ENCODE measurements around the gene RTKN2.
A peak's percentile ranks its signal among the peaks of the same experiment; 100 is the strongest.
"Not testable (repeated sequence)": the region's sequence is repeated elsewhere in the genome, so short reads cannot be mapped to it uniquely, and the experiment has no call there.

RTKN2 gene

DNA sequence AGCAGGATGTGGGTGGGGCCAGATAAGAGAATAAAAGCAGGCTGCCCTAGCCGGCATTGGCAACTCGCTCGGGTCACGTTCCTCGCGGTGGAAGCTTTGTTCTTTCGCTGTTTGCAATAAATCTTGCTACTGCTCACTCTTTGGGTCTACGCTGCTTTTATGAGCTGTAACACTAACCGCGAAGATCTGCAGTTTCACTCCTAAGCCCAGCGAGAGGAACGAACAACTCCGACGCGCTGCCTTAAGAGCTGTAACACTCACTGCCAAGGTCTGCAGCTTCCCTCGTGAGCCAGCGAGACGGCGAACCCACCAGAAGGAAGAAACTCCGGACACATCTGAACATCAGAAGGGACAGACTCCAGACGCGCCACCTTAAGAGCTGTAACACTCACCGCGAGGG is 12.7 kb upstream of the RTKN2 start:
- not testable (repeated sequence) for H3K27ac ChIP-seq (ENCODE audit: low read depth, low read length); H3K36me3 ChIP-seq (ENCODE audit: control insufficient read depth, insufficient read depth, low read length); H3K4me3 ChIP-seq (ENCODE audit: low read depth, low read length); H3K27me3 ChIP-seq (ENCODE audit: control insufficient read depth, insufficient read depth, low read length); H3K9ac ChIP-seq (ENCODE audit: low read length); H3K9me3 ChIP-seq (ENCODE audit: control insufficient read depth, insufficient read depth, low read depth, low read length); H3K4me1 ChIP-seq (ENCODE audit: control insufficient read depth, insufficient read depth, low read length)

- not testable (repeated sequence) for H3K27me3 ChIP-seq (ENCODE audit: control insufficient read depth, insufficient read depth, low read length); H3K4me3 ChIP-seq (ENCODE audit: low read depth, low read length); H3K36me3 ChIP-seq (ENCODE audit: control insufficient read depth, insufficient read depth, low read length); H3K9me3 ChIP-seq (ENCODE audit: control insufficient read depth, insufficient read depth, low read depth, low read length); H3K9ac ChIP-seq (ENCODE audit: low read length); H3K4me1 ChIP-seq (ENCODE audit: control insufficient read depth, insufficient read depth, low read length); H3K27ac ChIP-seq (ENCODE audit: low read depth, low read length)
These were observed 11.7 kb upstream of the RTKN2 start for GRCh38 chr10:62280392-62280791.

GRCh38 chr10:62278441-62278910 is 9.8 kb upstream of the RTKN2 start:
- Histone ChIP-seq H3K4me1 (ENCODE audit: control insufficient read depth, insufficient read depth, low read length) (no peaks in the 10 kb centered on the region), H3K9me3 (ENCODE audit: control insufficient read depth, insufficient read depth, low read depth, low read length) (no peaks in the 10 kb centered on the region), H3K27ac (ENCODE audit: low read depth, low read length) (no peak overlapping the region), H3K9ac (ENCODE audit: low read length) (no peak overlapping the region), H3K4me3 (ENCODE audit: low read depth, low read length) (no peak overlapping the region), H3K27me3 (ENCODE audit: control insufficient read depth, insufficient read depth, low read length) (no peaks in the 10 kb centered on the region), H3K36me3 (ENCODE audit: control insufficient read depth, insufficient read depth, low read length) (no peaks in the 10 kb centered on the region)

- no peak overlapping the region for H3K4me3 ChIP-seq (ENCODE audit: low read depth, low read length)
- no peak overlapping the region for H3K9ac ChIP-seq (ENCODE audit: low read length)
- H3K36me3 ChIP-seq (ENCODE audit: control insufficient read depth, insufficient read depth, low read length): no peaks in the 10 kb centered on the region
- no peak overlapping the region for H3K27ac ChIP-seq (ENCODE audit: low read depth, low read length)
- no peaks in the 10 kb centered on the region for H3K4me1 ChIP-seq (ENCODE audit: control insufficient read depth, insufficient read depth, low read length)
- no peaks in the 10 kb centered on the region for H3K27me3 ChIP-seq (ENCODE audit: control insufficient read depth, insufficient read depth, low read length)
- no peaks in the 10 kb centered on the region for H3K9me3 ChIP-seq (ENCODE audit: control insufficient read depth, insufficient read depth, low read depth, low read length)
These were observed 9.3 kb upstream of the RTKN2 start for GRCh38 chr10:62277971-62278370.

DNA sequence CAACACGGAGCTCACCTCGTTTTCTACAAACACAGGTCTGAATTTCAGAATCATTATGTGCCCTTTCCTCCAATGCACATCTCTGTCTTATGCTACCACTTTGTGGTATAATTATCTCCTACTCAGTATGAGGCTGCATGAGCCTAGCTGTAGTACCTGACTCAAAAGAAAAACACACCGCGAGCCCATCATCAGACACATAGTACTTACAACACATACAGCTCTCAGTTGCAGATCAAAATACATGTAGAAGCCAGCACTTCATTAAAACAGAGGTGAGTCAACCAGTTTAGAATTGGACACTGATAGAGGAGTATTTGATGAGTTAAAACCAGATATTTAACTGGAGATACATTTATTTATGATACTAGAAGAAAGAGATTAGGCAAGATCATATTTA is 1.4 kb upstream of the RTKN2 start:
- no peak overlapping the region for H3K27ac ChIP-seq (ENCODE audit: low read depth, low read length)
- no peak overlapping the region for H3K4me3 ChIP-seq (ENCODE audit: low read depth, low read length)
- peaks cover 17% of the 10 kb centered on the region for H3K4me1 ChIP-seq (ENCODE audit: control insufficient read depth, insufficient read depth, low read length)
- H3K36me3 ChIP-seq (ENCODE audit: control insufficient read depth, insufficient read depth, low read length): no peaks in the 10 kb centered on the region
- peaks cover 15% of the 10 kb centered on the region for H3K27me3 ChIP-seq (ENCODE audit: control insufficient read depth, insufficient read depth, low read length)
- no peaks in the 10 kb centered on the region for H3K9me3 ChIP-seq (ENCODE audit: control insufficient read depth, insufficient read depth, low read depth, low read length)
- H3K9ac ChIP-seq (ENCODE audit: low read length): no peak overlapping the region

DNA sequence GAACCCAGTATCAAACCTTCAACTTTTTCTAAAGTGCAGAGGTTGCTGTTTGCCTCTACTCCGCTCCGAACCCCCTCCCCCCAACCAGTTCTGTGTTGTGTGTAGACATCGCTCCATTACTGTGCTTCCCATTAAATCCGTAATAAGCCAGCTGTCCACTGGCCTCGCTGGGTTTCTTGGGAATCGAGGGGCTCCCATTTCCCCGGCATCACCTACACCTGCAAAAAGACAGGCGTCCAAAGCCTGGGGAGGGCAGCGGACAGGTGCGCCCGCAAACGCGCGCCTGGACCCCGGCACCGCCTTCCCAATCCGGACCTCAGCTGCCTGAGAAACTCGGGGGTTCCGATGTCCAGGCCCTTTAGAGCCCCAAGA is 631 bp downstream of the RTKN2 start:
- peak overlapping the region; percentile 74 for H3K27ac ChIP-seq (ENCODE audit: low read depth, low read length)
- peak overlapping the region; percentile 86 for H3K4me3 ChIP-seq (ENCODE audit: low read depth, low read length)
- H3K36me3 ChIP-seq (ENCODE audit: control insufficient read depth, insufficient read depth, low read length): no peaks in the 10 kb centered on the region
- H3K9me3 ChIP-seq (ENCODE audit: control insufficient read depth, insufficient read depth, low read depth, low read length): no peaks in the 10 kb centered on the region
- H3K9ac ChIP-seq (ENCODE audit: low read length): peak overlapping the region; percentile 89
- H3K27me3 ChIP-seq (ENCODE audit: control insufficient read depth, insufficient read depth, low read length): peaks cover 15% of the 10 kb centered on the region
- peaks cover 20% of the 10 kb centered on the region for H3K4me1 ChIP-seq (ENCODE audit: control insufficient read depth, insufficient read depth, low read length)

GRCh38 chr10:62266611-62267010 is 2.0 kb downstream of the RTKN2 start:
- Histone ChIP-seq H3K27ac (ENCODE audit: low read depth, low read length) (no peak overlapping the region), H3K36me3 (ENCODE audit: control insufficient read depth, insufficient read depth, low read length) (peaks cover 11% of the 10 kb centered on the region), H3K4me3 (ENCODE audit: low read depth, low read length) (peak overlapping the region; percentile 86; the same call in 1 of the 2 replicates), H3K9ac (ENCODE audit: low read length) (no peak overlapping the region), H3K27me3 (ENCODE audit: control insufficient read depth, insufficient read depth, low read length) (peaks cover 15% of the 10 kb centered on the region), H3K9me3 (ENCODE audit: control insufficient read depth, insufficient read depth, low read depth, low read length) (no peaks in the 10 kb centered on the region), H3K4me1 (ENCODE audit: control insufficient read depth, insufficient read depth, low read length) (peaks cover 20% of the 10 kb centered on the region)

GRCh38 chr10:62266147-62266546 is 2.5 kb downstream of the RTKN2 start:
- Histone ChIP-seq H3K27ac (ENCODE audit: low read depth, low read length) (no peak overlapping the region), H3K4me3 (ENCODE audit: low read depth, low read length) (0 out of 2 replicates have a peak overlapping the region, but pooled peaks have one; percentile 8), H3K4me1 (ENCODE audit: control insufficient read depth, insufficient read depth, low read length) (peaks cover 20% of the 10 kb centered on the region), H3K36me3 (ENCODE audit: control insufficient read depth, insufficient read depth, low read length) (peaks cover 12% of the 10 kb centered on the region), H3K9me3 (ENCODE audit: control insufficient read depth, insufficient read depth, low read depth, low read length) (no peaks in the 10 kb centered on the region), H3K27me3 (ENCODE audit: control insufficient read depth, insufficient read depth, low read length) (peaks cover 15% of the 10 kb centered on the region), H3K9ac (ENCODE audit: low read length) (no peak overlapping the region)

DNA sequence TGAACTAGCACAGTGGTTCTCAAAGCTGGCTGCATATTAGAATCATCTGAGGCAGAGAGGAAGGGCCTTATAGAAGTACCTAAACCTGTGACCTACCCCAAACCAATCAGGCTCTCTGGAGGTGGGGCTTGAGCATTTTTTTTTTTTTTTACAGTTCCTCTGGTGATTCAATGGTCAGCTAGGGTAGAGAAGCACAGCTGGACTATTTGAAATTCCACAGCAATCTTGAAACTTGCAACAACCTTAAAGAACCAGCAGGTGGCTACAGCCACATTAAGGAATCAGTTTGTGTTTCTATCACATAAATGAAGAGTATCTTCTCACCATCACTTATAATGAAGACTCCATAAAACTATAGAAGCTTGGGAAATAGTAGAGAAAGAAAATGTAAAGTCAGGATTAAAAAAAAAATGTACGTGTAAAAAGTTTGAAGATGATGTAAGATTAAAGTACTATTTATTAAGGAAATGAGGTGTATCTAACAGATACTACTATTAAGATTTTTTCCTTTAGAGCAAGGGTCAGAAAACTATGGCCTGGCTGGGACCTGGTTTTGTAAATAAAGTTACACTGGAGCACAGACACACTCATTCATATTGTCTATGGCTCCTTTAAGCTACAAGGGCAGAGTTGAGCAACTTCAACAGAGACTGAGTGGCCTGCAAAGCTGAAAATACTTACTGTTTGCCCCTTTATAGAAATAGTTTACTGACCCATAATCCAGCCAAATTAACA is 3.8 kb downstream of the RTKN2 start:
- Histone ChIP-seq H3K36me3 (ENCODE audit: control insufficient read depth, insufficient read depth, low read length) (peaks cover 16% of the 10 kb centered on the region), H3K9ac (ENCODE audit: low read length) (no peak overlapping the region), H3K27me3 (ENCODE audit: control insufficient read depth, insufficient read depth, low read length) (peaks cover 11% of the 10 kb centered on the region), H3K9me3 (ENCODE audit: control insufficient read depth, insufficient read depth, low read depth, low read length) (no peaks in the 10 kb centered on the region), H3K4me3 (ENCODE audit: low read depth, low read length) (no peak overlapping the region), H3K27ac (ENCODE audit: low read depth, low read length) (no peak overlapping the region), H3K4me1 (ENCODE audit: control insufficient read depth, insufficient read depth, low read length) (peaks cover 20% of the 10 kb centered on the region)

- Histone ChIP-seq H3K27ac (ENCODE audit: low read depth, low read length) (no peak overlapping the region), H3K36me3 (ENCODE audit: control insufficient read depth, insufficient read depth, low read length) (peaks cover 17% of the 10 kb centered on the region), H3K27me3 (ENCODE audit: control insufficient read depth, insufficient read depth, low read length) (0 out of 2 replicates have a peak, but pooled peaks cover 3% of the 10 kb centered on the region), H3K9me3 (ENCODE audit: control insufficient read depth, insufficient read depth, low read depth, low read length) (no peaks in the 10 kb centered on the region), H3K4me1 (ENCODE audit: control insufficient read depth, insufficient read depth, low read length) (peaks cover 17% of the 10 kb centered on the region), H3K9ac (ENCODE audit: low read length) (no peak overlapping the region), H3K4me3 (ENCODE audit: low read depth, low read length) (no peak overlapping the region)
These were observed 4.5 kb downstream of the RTKN2 start for GRCh38 chr10:62264126-62264525.

- peaks cover 26% of the 10 kb centered on the region for H3K36me3 ChIP-seq (ENCODE audit: control insufficient read depth, insufficient read depth, low read length)
- no peaks in the 10 kb centered on the region for H3K27me3 ChIP-seq (ENCODE audit: control insufficient read depth, insufficient read depth, low read length)
- no peak overlapping the region for H3K9ac ChIP-seq (ENCODE audit: low read length)
- H3K4me1 ChIP-seq (ENCODE audit: control insufficient read depth, insufficient read depth, low read length): peaks cover 5% of the 10 kb centered on the region
- H3K9me3 ChIP-seq (ENCODE audit: control insufficient read depth, insufficient read depth, low read depth, low read length): no peaks in the 10 kb centered on the region
- no peak overlapping the region for H3K4me3 ChIP-seq (ENCODE audit: low read depth, low read length)
- no peak overlapping the region for H3K27ac ChIP-seq (ENCODE audit: low read depth, low read length)
These were observed 7.0 kb downstream of the RTKN2 start for GRCh38 chr10:62261666-62262065.

Measured in HUES6 (cell line).